Fibroblast of villous mesenchyme (primary cell): ENCODE results near the gene HMOX1. TPM values are rescaled to one million over a fixed set of nuclear protein-coding genes. Genes with fewer than 3 reads are reported as not detected.
A peak's percentile ranks its signal among the peaks of the same experiment; 100 is the strongest.

ENCODE experiments used
- DNase-seq: peaks from one replicate; pipeline ENCODE4 v3.0.0-alpha.2; 2010; ENCODE audit warnings: low read depth
- H3K4me3 ChIP-seq: 2 replicates; pipeline ENCODE4 v1.5.1; 2011; ENCODE audit warnings: low read depth, mild to moderate bottlenecking, low read length
- CTCF ChIP-seq: IDR thresholded peaks from 2 replicates; pipeline ENCODE4 v1.5.1; 2012; ENCODE audit warnings: low read depth, mild to moderate bottlenecking, low read length; ENCODE audit not compliant: insufficient read depth
- small RNA-seq: library from RNA; depleted of rRNA; stranded (forward); fragments of <200 nt; gene quantifications from one replicate; pipeline ENCODE3, GENCODE V24; 2012
- total RNA-seq: library from RNA; depleted of rRNA; stranded (reverse); fragments of >200 nt; gene quantifications from 2 replicates; pipeline ENCODE4 v1.2.3, GENCODE V29; 2012

HMOX1 gene
- total RNA-seq, 1 donor, result 24.2 TPM

GRCh38 chr22:35439365-35439717 lies 58.4 kb downstream of the HMOX1 start:
- DNase-seq, result no peak
- no peak for TF ChIP-seq CTCF
- no peak overlapping the region for H3K4me3 ChIP-seq

GRCh38 chr22:35440129-35440528 lies 59.2 kb downstream of the HMOX1 start:
- DNase-seq, result no peak
- no peak for TF ChIP-seq CTCF
- no peak overlapping the region for H3K4me3 ChIP-seq

GRCh38 chr22:35441489-35442100 lies 60.7 kb downstream of the HMOX1 start:
- TF ChIP-seq CTCF, result no peak
- H3K4me3 ChIP-seq, result no peak overlapping the region
- no peak for DNase-seq

- DNase-seq, result no peak
- H3K4me3 ChIP-seq, result no peak overlapping the region
- TF ChIP-seq CTCF, result no peak
Observed at GRCh38 chr22:35442471-35442870, 61.6 kb downstream of the HMOX1 start.

- TF ChIP-seq CTCF, result no peak
- H3K4me3 ChIP-seq, result no peak overlapping the region
- DNase-seq, result no peak
Observed at GRCh38 chr22:35443338-35443737, 62.4 kb downstream of the HMOX1 start.

Small RNA genes lying within 50 kb of the gene (small RNA-seq; reads per million reads assigned to genes)
- gene MIR3909 (5.3 reads per million, percentile 82 among the genes with 10 or more reads in this experiment), gene MIR6069 (not detected)

Other genes starting within 250 kb of the HMOX1 start
- gene HMGXB4, start 123.6 kb upstream of the HMOX1 start, total RNA-seq, result 20.3 and 22.5 TPM in 2 replicates
- gene TOM1, start 81.2 kb upstream of the HMOX1 start, total RNA-seq, result 53.1 and 73.8 TPM in 2 replicates
- 30.6 and 31.5 TPM in 2 replicates for gene MCM5, start 19.0 kb downstream of the HMOX1 start, total RNA-seq
- under 0.01 TPM in 1 of 2 replicates, not detected in the other for gene RASD2, start 159.7 kb downstream of the HMOX1 start, total RNA-seq
- not detected in 2 replicates for gene MB, start 236.2 kb downstream of the HMOX1 start, total RNA-seq